ENCODE data around the gene PLCB4. TPM values are rescaled to one million over a fixed set of nuclear protein-coding genes. Genes with fewer than 3 reads are reported as not detected.

The PLCB4 gene
- 11.6 to 20.7 TPM (median 15.1 TPM) in 5 replicates for total RNA-seq (2022; extraction: Qiagen RNA extraction; ENCODE audit: low read depth)

DNA sequence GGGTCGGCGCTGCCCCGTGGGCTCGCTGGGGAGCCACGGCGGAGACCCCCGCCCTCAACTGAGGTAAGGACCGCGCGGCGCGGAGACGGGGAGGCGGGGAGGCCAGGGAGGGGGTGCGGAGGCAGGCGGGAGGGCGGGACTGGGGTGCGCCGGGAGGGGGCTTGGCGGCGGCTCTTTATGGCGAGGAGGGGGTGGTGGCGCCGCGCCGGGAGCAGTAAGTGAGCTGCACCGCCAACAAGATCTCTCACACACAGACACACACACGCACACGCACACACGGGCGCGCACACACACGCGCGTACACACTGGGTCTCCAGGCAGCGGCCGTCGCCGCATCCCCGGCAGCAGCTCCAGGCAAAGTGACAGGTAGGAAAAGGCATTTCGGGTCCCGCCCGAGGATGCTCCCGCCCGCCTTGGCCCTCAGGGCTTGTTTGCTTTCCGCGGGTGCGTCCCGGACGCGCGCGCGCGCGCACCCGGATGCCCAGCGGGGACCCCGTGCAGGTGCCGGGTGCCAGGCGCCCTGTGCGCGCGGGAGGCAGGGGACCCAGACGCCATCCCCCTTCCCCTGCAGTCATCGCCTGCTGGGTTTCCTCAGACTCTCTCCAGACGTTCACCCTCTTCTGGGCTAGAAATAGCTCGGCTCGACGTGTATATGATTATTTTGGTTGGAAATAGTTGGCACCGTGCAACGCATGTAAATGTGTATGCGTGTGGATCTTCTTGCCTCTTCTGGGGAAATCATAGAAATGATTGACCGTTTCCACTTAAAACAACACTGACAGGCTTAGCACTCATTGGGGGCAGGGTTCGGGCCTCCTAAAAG, at the start of gene PLCB4:
Gene PLCB4, plus strand, starts transcription at position 247 of the 823 bp plus-strand sequence. CDS start 238,728 bp downstream, outside the sequence.

DNA sequence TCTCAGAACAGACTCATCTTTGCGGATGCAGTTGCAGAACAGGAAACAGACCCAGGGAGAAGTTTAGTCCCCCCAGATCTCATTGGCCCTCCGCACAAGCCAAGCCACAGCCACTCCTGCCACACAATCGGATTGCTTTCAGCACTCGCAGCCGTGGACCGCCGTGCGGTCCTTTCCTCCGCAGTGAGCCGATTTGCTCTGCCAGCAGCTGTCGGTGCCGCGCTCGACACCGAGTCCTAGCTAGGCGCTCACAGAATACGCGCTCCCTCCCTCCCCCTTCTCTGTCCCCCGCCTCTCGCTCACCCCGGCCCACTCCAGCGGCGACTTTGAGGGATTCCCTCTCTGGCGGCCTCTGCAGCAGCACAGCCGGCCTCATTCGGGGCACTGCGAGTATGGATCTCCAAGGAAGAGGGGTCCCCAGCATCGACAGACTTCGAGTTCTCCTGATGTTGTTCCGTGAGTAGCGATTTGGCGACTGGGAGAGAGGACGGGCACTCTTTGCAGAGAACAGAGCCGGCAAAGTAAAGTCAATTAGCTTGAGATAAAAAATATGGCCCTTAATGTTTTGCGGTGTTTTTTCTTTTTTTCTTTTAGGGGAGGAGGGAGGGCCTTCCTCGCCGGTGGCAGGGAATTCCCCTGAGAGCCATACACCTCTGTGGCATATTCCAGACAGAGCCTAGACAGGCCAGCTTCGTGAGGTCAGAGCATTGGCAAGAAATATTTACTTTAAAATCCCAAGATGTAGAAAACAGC, 445.8 kb downstream of the PLCB4 start, which contains the start of gene LAMP5:
Gene LAMP5, plus strand, starts transcription at position 130 of the 753 bp plus-strand sequence. Its CDS starts 263 bp downstream, at position 393.

